NCI-H526 (cell line): ENCODE data around the gene CXorf51A.
"Not testable (repeated sequence)": the region's sequence is repeated elsewhere in the genome, so short reads cannot be mapped to it uniquely, and the experiment has no call there.

ENCODE experiments used
- DNase-seq, 2 experiments: peaks; one replicate each; lab custom pipeline; 2025; lab: John Stamatoyannopoulos, UW

The CXorf51A gene

DNA sequence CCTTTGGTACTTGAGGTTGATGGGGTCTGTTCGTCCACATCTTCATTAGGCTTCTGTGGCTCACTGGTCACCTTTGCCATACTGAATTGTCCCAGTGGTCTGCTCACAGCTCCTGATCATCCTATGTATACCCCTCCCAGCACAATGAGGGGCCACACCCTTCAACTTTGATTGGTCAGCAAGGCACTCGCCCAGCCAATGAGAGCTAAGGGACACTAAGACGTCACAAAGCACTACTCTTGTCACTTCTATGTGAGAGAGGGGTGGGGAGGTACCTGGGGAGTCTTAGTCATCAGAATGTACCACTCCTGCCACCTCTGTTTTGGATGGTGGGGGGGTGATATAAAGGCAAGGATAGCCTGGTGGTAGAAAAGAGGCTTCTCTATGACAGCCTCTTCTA is at the start of gene CXorf51A:
Gene CXorf51A (minus strand): TSS at position 101 of the 400 bp plus-strand sequence. CDS start 21 bp downstream, at position 80.
- DNase-seq: not testable (repeated sequence)

GRCh38 chrX:146863566-146863965 is 49.0 kb upstream of the CXorf51A start:
- no peak for DNase-seq

DNA sequence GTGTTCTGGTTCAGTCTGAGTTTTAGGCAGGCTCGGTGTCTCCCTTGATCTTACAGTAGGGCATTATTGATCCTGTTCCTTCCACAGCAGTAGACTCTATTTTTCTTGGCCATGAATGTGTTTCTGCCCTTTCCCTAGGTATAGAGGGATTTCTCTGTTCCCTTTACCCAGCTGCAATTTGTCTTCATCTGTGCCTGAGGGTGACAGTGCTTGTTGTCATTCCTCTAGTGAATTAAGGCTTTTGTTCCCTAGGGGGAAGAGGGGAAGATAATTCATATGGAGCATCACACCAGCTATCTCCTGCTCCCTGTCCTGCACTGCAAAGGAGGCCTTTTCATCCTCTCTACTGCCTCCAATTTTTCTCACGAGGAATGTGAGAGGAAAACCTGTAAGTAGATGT is 39.7 kb upstream of the CXorf51A start:
- DNase-seq: no peak

DNA sequence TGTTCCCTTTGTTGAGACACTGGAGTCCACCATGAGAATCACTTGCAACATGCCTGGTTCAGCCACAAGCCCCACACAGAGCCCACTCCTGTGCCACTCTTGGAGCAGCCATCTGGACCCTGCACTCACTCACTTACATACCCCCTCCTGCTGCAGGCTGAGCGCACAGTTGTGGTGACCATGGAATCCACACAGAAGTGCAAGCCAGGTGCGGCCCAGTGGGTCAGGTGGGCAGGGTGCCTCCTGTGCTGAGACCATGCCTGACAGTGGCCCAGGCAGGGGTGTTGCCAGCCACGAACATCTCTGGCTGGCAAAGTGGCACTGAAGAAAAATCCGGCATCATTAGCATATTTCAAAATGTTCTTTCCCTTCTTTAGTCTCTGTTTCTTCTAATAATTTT is 17.4 kb upstream of the CXorf51A start:
- no peak for DNase-seq

DNA sequence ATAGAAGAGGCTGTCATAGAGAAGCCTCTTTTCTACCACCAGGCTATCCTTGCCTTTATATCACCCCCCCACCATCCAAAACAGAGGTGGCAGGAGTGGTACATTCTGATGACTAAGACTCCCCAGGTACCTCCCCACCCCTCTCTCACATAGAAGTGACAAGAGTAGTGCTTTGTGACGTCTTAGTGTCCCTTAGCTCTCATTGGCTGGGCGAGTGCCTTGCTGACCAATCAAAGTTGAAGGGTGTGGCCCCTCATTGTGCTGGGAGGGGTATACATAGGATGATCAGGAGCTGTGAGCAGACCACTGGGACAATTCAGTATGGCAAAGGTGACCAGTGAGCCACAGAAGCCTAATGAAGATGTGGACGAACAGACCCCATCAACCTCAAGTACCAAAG is 5.1 kb downstream of the CXorf51A start, which contains the start of gene CXorf51B:
Gene CXorf51B (plus strand): TSS at position 301 of the 400 bp plus-strand sequence. CDS start 21 bp downstream, at position 322.
- not testable (repeated sequence) for DNase-seq
